ENCODE data around the gene CHD3.
"Not testable (repeated sequence)": the region's sequence is repeated elsewhere in the genome, so short reads cannot be mapped to it uniquely, and the experiment has no call there.

The CHD3 gene

GRCh38 chr17:7858522-7858810 is 30.1 kb upstream of the CHD3 start:
- peak; percentile 48 for DNase-seq (ENCODE audit: low read depth)
- TF ChIP-seq CTCF (conservative IDR thresholded peaks at IDR 0.05; ENCODE audit: control insufficient read depth, insufficient read depth, low read depth, low read length): peak; percentile 41
- H3K4me3 ChIP-seq (ENCODE audit: control insufficient read depth, low read depth, low read length): peak overlapping the region; percentile 88

DNA sequence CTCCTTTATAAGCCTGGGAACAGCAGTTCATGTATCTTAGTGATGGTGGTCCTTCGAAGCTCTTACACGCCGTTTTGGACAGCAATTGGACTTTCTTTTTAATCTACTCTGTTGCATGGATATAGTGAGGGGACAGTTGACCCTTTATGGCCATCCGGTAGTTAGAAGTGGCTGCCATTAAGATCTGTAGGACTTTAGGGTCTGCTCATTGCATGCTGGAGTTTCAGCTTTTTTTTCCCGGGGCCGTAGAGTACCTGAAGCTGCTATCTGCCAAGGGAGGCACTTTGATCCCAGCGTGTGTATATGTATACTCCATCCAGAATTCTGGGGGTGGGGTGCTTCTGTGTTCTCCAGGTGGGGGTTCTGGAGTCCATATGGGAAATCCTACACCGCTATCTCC is 29.6 kb upstream of the CHD3 start:
- DNase-seq (ENCODE audit: low read depth): no peak
- peak overlapping the region; percentile 88 for H3K4me3 ChIP-seq (ENCODE audit: control insufficient read depth, low read depth, low read length)
- TF ChIP-seq CTCF (conservative IDR thresholded peaks at IDR 0.05; ENCODE audit: control insufficient read depth, insufficient read depth, low read depth, low read length): no peak

- TF ChIP-seq CTCF (conservative IDR thresholded peaks at IDR 0.05; ENCODE audit: control insufficient read depth, insufficient read depth, low read depth, low read length): peak; percentile 69
- peak; percentile 66 for DNase-seq (ENCODE audit: low read depth)
- H3K4me3 ChIP-seq (ENCODE audit: control insufficient read depth, low read depth, low read length): no peak overlapping the region
Observed at GRCh38 chr17:7862692-7863437, 25.7 kb upstream of the CHD3 start.

- not testable (repeated sequence) for H3K4me3 ChIP-seq (ENCODE audit: control insufficient read depth, low read depth, low read length); DNase-seq (ENCODE audit: low read depth)
Observed at GRCh38 chr17:7864384-7864783, 24.2 kb upstream of the CHD3 start.

- H3K4me3 ChIP-seq (ENCODE audit: control insufficient read depth, low read depth, low read length): no peak overlapping the region
- peak; percentile 48 for DNase-seq (ENCODE audit: low read depth)
- no peak for TF ChIP-seq CTCF (conservative IDR thresholded peaks at IDR 0.05; ENCODE audit: control insufficient read depth, insufficient read depth, low read depth, low read length)
Observed at GRCh38 chr17:7864995-7865650, 23.5 kb upstream of the CHD3 start.

- no peak for DNase-seq (ENCODE audit: low read depth)
- TF ChIP-seq CTCF (conservative IDR thresholded peaks at IDR 0.05; ENCODE audit: control insufficient read depth, insufficient read depth, low read depth, low read length): no peak
- H3K4me3 ChIP-seq (ENCODE audit: control insufficient read depth, low read depth, low read length): no peak overlapping the region
Observed at GRCh38 chr17:7867881-7868329, 20.7 kb upstream of the CHD3 start.

DNA sequence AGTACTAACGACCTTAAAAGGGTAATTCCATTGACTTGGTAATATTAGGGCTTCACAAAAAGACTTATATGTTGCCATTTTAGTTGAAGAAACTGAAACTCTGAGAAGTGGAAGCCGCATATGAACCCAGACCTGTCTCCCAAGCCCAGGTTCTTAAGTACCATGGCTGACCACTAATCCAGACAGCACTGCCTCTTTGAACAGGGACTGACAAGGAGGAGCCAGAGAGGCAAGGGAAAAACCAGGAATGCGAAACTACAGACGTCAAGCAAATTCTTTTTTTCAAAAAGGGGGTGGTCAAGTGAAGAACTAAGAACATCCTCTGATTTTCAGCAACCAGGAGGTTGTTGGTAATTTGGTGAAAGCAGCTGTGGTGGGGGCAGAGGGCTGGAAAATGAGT is 15.5 kb upstream of the CHD3 start:
- no peak overlapping the region for H3K4me3 ChIP-seq (ENCODE audit: control insufficient read depth, low read depth, low read length)
- TF ChIP-seq CTCF (conservative IDR thresholded peaks at IDR 0.05; ENCODE audit: control insufficient read depth, insufficient read depth, low read depth, low read length): no peak
- no peak for DNase-seq (ENCODE audit: low read depth)
